Right atrium auricular region (tissue), 2 donors: ENCODE data around the gene RYR1. TPM values are rescaled to one million over a fixed set of nuclear protein-coding genes. Genes with fewer than 3 reads are reported as not detected.

Experiments
- DNase-seq: peaks from one replicate; pipeline ENCODE4 v3.0.0-alpha.2; 2019; ENCODE audit warnings: low spot score
- H3K27ac ChIP-seq, 2 donors: fragments of 200-600 bp; sonication (generic); 1 replicate in 1 of 2; 2 replicates in 1 of 2; pipeline ENCODE4 v1.5.1; 2016 to 2019
- H3K27me3 ChIP-seq, 2 donors: fragments of 200-600 bp; sonication (generic); one replicate each; pipeline versions ENCODE4 v1.5.1 to v1.6.0; 2017 to 2019
- H3K36me3 ChIP-seq: fragments of 200-600 bp; sonication (generic); one replicate; pipeline ENCODE4 v1.5.1; 2016
- H3K4me1 ChIP-seq, 2 donors: fragments of 200-600 bp; sonication (generic); one replicate each; pipeline versions ENCODE4 v1.5.1 to v1.6.0; 2017 to 2019
- H3K4me3 ChIP-seq, 2 donors: fragments of 200-600 bp; sonication (generic); 1 replicate in 1 of 2; 2 replicates in 1 of 2; pipeline ENCODE4 v1.5.1; 2017 to 2019; ENCODE audit warnings: mild to moderate bottlenecking in 1 of 2, moderate library complexity in 1 of 2
- H3K9me3 ChIP-seq, 2 donors: fragments of 200-600 bp; sonication (generic); one replicate each; pipeline ENCODE4 v1.5.1; 2019
- CTCF ChIP-seq, 2 donors: fragments of 200-600 bp; sonication (generic); IDR thresholded peaks; one replicate each; pipeline ENCODE4 v1.5.1; 2019; ENCODE audit warnings: antibody characterized with exemption in 2 of 2
- total RNA-seq, 2 donors: library from RNA; depleted of rRNA; stranded (reverse); fragments of >200 nt; gene quantifications; one replicate each; pipeline ENCODE4 v1.1.0, GENCODE V29; 2016

Gene RYR1
- total RNA-seq, 2 donors from 2014 or later, result 0.33 to 1.7 TPM

GRCh38 chr19:38583985-38584305, 150.5 kb downstream of the RYR1 start:
- H3K27ac ChIP-seq, result no peak overlapping the region
- H3K27me3 ChIP-seq, result no peaks in the 10 kb centered on the region
- H3K4me3 ChIP-seq, result no peak overlapping the region
- H3K4me1 ChIP-seq, result no peaks in the 10 kb centered on the region
- no peak for TF ChIP-seq CTCF (IDR thresholded peaks at IDR 0.05)
- H3K36me3 ChIP-seq, result no peaks in the 10 kb centered on the region
- no peaks in the 10 kb centered on the region for H3K9me3 ChIP-seq
- no peak for DNase-seq

- Histone ChIP-seq H3K4me3 (no peak overlapping the region), H3K4me1 (no peaks in the 10 kb centered on the region), H3K27me3 (no peaks in the 10 kb centered on the region), H3K27ac (no peak overlapping the region), H3K9me3 (no peaks in the 10 kb centered on the region), H3K36me3 (no peaks in the 10 kb centered on the region)
- DNase-seq, result no peak
- TF ChIP-seq CTCF (IDR thresholded peaks at IDR 0.05), result no peak
Measured at GRCh38 chr19:38587562-38587961, 154.1 kb downstream of the RYR1 start.

GRCh38 chr19:38588041-38588440, 154.6 kb downstream of the RYR1 start:
- TF ChIP-seq CTCF (IDR thresholded peaks at IDR 0.05), result no peak
- Histone ChIP-seq H3K4me1 (no peaks in the 10 kb centered on the region), H3K4me3 (no peak overlapping the region), H3K27me3 (no peaks in the 10 kb centered on the region), H3K36me3 (no peaks in the 10 kb centered on the region), H3K27ac (no peak overlapping the region), H3K9me3 (no peaks in the 10 kb centered on the region)
- DNase-seq, result no peak

- Histone ChIP-seq H3K4me3 (no peak overlapping the region), H3K9me3 (no peaks in the 10 kb centered on the region), H3K4me1 (peaks cover 0 to 8% of the 10 kb centered on the region in 2 donors), H3K27me3 (no peaks in the 10 kb centered on the region), H3K36me3 (no peaks in the 10 kb centered on the region), H3K27ac (no peak overlapping the region)
- no peak for TF ChIP-seq CTCF (IDR thresholded peaks at IDR 0.05)
- DNase-seq, result no peak
Measured at GRCh38 chr19:38592940-38593339, 159.4 kb downstream of the RYR1 start.

GRCh38 chr19:38596057-38596981, 162.8 kb downstream of the RYR1 start:
- TF ChIP-seq CTCF (IDR thresholded peaks at IDR 0.05), result no peak
- H3K36me3 ChIP-seq, result no peaks in the 10 kb centered on the region
- no peak overlapping the region for H3K27ac ChIP-seq
- no peaks in the 10 kb centered on the region for H3K27me3 ChIP-seq
- no peak for DNase-seq
- peaks cover 0 to 8% of the 10 kb centered on the region in 2 donors for H3K4me1 ChIP-seq
- H3K4me3 ChIP-seq, result peak overlapping the region in 1 of 2 donors; percentile 19
- no peaks in the 10 kb centered on the region for H3K9me3 ChIP-seq

- Histone ChIP-seq H3K27ac (no peak overlapping the region), H3K9me3 (no peaks in the 10 kb centered on the region), H3K4me1 (peaks cover 0 to 8% of the 10 kb centered on the region in 2 donors), H3K27me3 (no peaks in the 10 kb centered on the region), H3K4me3 (no peak overlapping the region), H3K36me3 (no peaks in the 10 kb centered on the region)
- no peak for TF ChIP-seq CTCF (IDR thresholded peaks at IDR 0.05)
- no peak for DNase-seq
Measured at GRCh38 chr19:38597075-38597474, 163.6 kb downstream of the RYR1 start.
